ENCODE data around the gene OR6A2.
"Not testable (repeated sequence)": the region's sequence is repeated elsewhere in the genome, so short reads cannot be mapped to it uniquely, and the experiment has no call there.

OR6A2 gene

DNA sequence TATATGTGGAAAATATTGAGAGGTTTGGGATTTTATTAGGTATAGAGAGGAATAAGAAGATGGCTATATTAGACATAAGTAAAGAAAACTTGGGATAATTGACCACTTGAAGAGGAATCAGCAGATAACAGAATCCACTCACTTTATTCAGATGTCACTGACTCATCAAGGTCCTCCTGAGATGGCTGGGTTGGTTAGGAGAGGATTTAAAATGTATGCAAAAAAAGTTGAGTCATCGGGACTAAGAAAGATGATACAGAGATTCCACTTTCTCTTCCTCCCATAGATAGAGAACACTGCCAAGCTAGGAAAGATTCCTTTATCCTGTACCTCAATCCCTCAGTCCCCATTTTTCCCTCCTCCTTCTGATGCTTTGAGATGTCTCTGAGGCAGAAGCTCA, at the start of gene OR6A2:
Gene OR6A2 (minus strand): TSS at position 288 of the 400 bp plus-strand sequence. CDS start 3,981 bp downstream, outside the sequence.
- DNase-seq (ENCODE audit: low spot score), result no peak

DNA sequence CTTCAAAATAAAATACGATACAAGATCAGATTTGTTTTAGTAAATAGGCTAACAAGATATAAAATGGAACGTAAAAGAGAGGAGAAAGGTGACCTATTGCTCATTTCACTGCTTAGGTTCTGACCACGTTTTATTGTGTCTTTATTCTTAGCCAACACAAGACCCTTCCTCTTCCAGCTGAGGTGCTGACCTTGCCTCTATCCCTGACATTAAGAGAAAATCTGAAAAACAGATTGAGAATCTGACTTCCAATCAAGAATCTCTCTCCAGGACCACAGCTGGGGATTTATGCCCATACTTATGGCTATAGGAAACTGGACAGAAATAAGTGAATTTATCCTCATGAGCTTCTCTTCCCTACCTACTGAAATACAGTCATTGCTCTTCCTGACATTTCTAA, 45.9 kb upstream of the OR6A2 start, which contains the start of gene OR10A5:
Gene OR10A5 (plus strand): TSS at position 301 of the 400 bp plus-strand sequence. CDS start 0 bp downstream, at position 301.
- no peak for DNase-seq (ENCODE audit: low spot score)

DNA sequence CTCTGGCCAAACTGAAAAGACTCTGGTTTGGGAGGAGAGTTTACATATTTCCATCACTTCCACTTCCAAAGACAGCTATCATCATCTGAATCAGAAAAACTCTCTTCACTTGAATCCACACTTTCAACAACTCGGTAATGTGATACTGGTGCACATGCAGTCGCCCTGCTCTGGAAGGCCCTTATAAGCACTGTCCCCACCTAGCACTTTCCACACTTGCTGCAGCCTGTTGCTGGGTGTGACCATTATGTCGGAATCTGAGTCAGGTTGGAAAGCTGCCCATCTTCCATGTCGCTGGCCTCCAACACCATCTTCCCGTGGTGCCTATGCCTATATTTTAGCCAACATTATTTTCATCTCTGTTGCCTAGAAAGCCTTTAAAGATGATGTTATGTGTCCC, 44.9 kb upstream of the OR6A2 start:
- no peak for DNase-seq (ENCODE audit: low spot score)

DNA sequence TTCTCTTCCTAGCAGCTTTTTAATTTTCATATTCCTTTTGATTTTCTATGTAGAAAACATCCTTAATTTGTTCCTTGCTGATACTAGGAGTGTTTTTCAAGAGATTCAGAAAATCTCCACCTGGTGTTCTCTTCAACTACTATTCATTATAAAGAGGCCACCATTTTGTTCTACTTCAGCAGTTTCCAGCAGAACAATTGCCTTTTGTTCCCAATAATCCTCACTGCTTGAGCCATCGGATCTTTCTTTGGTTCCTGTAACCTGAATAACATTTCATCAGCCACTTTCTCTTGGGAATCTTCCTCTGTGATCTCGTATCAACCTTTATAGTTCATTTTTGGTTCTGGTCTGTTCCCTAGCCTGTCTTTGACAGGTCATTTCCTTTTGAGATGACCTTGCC, 44.2 kb upstream of the OR6A2 start:
- no peak for DNase-seq (ENCODE audit: low spot score)

DNA sequence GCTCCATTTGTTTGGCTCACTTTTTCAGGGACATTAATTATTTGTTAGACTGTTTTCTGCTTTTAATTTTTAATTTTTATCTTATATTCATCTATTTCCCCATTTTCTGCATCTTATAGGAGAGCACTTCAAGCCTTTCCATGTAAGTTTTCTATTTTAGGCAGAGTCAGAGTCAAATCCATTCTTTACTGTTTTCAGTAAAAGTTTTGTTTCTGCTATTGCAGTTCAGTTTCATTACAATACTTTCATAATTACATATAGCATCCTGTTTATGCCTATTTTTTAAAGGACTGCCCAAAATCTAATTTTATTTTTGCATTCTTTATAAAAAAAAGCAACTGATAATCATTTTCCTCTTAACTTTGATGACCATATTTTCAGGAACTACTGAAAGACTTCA, 42.2 kb upstream of the OR6A2 start:
- DNase-seq (ENCODE audit: low spot score), result no peak

DNA sequence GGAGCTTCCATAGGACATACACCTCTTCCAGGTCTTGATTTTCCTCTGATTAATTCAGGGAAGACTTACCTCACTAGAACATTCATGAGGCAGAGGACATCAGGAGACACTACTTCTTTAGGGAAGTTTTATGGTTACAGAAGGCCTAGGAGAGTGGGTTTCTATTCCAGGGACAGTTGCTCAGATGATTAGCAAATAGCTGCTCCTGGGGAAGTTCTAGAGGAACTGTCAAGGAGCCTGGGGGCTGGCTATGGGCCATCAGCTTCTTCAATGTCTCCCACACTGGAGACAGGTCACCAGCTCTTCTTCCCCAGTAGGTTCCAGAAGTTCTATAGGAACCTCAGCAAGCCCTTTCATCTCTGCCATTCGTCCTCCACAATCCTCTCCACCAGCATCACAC, 34.5 kb upstream of the OR6A2 start:
- DNase-seq (ENCODE audit: low spot score), result no peak

DNA sequence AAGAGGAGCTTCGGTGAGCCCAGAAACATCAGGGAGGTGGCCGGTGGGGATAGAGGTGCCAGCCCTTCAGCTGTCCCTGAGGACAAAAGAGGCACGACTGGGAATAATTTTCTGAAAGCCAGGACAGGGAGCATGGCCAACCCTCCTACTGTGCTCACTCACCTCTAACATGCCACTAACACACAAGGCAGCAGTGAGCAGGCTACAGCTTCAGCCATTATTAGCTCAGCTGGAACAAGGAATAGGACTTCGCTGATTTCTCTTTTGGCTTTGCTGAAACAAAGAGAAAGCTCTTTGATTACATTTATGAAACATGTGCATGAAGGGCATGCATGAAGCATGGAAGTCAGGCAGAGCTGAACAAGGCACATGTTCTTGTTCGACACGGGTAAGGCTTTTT, 33.9 kb upstream of the OR6A2 start:
- DNase-seq (ENCODE audit: low spot score), result no peak

DNA sequence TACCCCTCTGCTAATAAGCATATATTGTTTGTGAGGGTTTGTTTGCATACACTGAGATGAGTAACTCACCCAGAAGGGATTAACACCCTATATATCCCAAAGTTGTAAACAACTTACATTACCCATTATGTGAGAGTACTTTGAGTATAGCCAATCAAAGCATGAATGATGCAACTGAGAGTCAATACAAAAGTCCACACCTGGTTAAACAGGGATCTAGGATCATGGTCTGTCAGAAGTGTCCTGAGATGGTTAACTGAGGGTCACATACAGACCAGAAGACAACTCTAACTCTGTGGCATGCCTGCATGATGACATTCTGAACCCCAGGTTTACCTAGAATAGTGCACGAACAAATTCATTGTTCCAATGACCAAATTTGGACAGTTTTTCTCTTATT, 28.6 kb upstream of the OR6A2 start:
- DNase-seq (ENCODE audit: low spot score), result no peak

DNA sequence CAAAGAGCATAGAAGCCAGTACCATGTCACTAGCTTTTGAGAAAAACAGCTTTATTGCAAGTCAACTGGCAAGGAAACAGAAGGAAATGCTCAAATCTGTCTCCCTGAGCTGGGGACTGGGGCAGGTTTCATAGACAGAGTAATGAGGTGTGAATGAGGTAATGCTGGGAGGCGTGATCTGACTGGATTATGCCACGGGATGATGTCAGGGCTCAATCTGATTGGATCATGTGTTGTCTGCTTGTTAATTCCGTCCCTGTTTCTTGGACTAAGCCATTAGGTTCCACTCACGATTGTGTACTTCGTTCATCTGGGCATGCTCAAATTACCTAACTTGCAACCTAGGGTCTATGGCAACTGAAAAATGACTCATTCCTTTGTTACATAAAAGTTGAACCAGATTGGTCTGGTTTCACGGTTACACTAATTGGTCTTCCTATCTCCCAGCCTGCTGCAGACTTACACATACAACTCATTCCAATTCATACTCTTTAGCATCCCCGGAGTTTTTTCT, 25.8 kb upstream of the OR6A2 start:
- DNase-seq (ENCODE audit: low spot score), result no peak

DNA sequence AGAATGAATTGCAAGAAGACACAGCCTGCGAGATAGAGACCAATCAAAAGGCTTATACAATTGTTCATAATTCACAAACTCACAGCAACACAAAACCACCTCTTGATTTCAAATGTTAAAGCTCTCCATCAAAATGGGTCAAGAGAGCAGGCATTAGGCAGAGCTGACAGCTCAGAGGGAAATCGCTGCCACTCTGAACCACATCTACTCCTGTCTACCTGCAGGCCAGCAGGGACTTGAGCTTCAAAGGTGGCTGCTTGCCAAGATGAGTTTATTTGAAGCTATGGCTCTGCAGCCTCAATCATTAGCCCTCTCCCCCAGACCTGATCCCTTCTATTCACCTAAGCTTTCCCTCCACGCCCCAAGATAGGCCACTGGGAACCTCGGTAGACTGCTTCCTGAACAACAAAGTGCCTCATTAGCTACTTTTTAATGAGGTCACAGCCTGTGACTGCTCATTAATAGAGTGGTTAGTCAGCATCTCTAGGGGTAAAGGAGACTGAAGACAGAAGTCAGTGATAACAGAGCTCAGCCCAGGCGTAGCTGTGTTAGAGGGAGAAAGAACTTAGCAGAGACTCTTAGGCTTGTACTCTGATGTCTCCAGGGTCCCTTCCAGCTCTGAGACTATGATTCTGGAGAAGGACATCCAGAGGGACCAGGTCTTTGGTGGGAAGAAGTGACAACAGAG, 24.8 kb upstream of the OR6A2 start:
- DNase-seq (ENCODE audit: low spot score), result no peak

DNA sequence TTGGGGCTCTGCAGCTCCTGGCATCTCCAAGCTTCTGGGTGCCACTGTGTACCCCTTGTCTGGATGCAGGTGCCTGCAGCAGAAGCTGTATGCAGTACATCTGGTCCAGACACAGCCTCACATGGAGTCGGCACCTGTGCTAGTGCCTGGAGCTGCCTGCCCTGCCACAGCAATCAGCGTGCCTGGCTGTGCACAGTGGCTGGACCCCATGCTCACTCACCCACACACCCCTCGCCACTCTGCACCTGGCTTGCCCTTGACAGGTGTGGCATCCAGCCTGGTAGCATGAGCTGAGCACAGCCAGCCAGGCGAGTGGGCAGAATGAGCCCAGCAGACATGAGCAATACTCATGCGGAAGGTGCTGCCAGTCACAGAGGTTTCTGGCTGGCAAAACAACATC, 19.5 kb upstream of the OR6A2 start:
- DNase-seq (ENCODE audit: low spot score), result no peak

DNA sequence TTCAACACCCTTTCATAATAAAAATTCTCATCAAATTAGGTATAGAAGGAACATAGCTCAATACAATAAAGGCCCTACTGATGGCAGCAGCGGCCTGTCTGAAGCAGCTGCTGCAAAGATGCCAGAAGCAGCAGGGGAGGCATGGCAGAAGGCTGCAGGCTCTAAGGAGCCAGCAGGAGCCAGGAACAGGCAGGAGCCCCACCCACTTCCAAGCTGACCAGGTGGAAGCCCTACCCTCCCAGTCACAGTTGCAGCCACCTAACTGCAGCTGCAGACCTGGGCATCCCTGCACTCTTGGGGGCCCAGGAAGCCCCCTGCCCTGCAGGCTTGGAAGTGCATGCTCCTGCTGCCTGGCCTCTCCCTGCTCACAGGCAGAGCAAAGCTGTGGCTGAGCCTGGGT, 18.2 kb upstream of the OR6A2 start:
- DNase-seq (ENCODE audit: low spot score), result no peak

DNA sequence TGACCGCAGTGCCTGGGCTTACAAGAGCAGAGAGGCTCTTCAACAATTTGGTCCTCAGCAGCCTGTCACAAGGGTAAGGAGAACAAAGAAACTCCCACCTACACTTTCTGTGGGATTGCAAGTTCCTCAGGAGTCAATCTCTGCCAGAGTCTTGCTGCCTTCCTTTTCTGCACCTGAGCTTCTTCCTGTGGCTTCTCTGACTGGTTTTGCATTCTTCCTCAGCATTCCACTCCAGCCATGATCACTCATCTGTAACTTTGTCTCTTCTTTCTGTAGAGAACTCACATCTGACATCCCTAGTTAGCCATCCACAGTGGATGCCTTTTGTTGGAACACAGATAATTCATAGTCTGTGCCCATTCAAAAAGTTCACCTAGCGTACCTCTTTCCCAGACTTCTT, 14.2 kb upstream of the OR6A2 start:
- no peak for DNase-seq (ENCODE audit: low spot score)

DNA sequence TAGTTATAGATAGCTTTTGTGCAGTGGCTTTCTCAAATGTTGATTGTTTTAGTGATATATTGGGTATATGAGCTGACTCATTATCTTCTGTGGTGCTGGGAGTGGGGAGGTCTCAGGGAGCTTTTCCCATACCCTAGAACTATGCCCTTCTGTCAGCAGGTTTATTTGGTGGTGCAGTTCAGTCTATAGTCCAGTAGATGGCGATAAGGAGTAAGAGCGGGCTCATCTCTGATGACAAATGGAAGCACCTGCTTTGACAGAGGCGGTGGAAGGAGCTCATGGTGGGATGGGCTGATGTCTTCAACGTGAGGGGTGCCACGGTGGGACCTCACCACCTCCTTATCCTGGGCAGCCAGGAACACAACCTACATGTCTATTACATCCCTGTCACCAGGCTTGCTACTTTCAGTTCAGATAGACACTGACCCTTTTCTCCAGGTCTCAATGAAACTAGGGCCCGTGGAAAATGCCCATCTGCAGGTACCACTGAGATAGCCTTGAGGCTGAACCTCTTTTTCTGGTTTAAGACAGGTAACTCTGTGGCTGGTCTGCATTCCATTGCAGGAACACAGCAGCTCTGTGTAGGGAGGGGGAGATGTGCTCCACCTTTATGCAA, 13.0 kb upstream of the OR6A2 start:
- peak; percentile 55 for DNase-seq (ENCODE audit: low spot score)

DNA sequence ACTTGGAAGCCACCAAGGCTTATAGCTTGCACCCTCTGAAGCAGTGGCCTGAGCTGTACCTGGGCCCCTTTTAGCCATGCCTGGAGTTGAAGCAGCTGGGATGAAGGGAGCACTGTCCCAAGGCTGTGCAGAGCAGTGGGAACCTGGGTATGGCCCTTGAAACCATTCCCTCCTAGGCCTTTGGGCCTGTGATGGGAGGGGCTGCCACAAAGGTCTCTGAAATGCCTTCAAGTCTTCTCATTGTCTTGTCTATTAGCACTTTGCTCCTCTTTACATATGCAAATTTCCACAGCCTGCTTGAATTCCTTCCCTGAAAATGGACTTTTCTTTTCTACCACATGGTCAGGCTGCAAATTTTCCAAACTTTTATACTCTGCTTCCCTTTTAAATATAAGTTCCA, 1.6 kb upstream of the OR6A2 start:
- not testable (repeated sequence) for DNase-seq (ENCODE audit: low spot score)

DNA sequence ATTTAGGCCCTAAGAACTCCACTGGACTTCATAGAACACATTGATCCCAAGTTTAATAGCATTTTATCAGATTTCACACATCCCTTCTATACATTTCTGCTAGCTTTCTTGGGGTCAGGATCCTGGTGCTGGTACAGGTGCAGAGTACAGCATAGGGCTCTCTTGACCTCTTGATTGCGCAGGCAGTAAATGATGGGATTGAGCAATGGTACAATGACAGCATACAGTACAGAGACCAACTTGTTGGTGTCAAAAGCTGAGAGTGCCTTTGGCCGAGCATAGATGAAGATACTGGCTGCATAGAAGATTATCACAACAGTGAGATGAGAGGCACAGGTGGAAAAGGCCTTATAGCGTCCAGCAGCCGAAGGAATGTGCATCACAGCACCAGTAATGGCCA, 4.8 kb downstream of the OR6A2 start:
- DNase-seq (ENCODE audit: low spot score), result peak; percentile 9

DNA sequence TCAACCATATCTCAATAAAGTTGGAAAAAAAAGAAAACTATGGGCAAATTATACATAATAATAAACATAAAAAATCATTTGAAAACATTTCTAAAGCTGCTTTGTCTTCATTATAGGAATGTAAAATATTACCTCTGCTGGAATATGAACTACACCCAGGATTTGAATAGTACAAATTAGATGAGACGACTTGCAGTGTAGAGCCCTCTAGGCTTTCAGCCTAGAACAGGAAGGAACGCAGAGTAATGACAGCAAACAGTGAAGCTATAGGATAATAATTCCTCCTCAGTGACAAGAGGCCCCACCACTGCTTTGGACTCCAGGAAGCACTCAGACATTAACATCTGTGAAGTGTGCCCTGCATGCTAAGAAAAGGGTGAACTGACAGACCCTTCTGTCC, 8.9 kb downstream of the OR6A2 start:
- DNase-seq (ENCODE audit: low spot score), result no peak

DNA sequence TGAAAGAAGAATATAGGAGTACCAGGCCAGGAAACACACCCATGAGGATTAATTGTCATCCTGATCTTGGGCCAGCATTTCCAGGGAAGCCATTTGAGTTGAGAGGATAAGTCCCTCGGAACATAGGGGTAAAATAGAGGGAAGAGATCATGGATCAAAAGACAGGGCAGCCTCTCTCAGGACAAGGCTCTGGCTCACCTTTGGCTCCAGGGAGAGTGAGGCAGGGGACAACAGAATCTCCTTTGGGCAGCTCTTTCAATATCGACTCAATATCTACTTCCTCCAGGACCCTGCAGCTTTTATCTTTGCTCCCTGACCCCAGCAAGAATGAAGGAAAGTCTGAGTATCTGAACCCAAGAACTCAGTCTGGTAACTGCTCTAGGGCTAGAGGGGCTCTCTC, 16.8 kb downstream of the OR6A2 start, which contains the start of gene OR2AG1:
Gene OR2AG1 (plus strand): TSS at position 301 of the 400 bp plus-strand sequence. CDS start 2,018 bp downstream, outside the sequence.
- DNase-seq (ENCODE audit: low spot score), result no peak

DNA sequence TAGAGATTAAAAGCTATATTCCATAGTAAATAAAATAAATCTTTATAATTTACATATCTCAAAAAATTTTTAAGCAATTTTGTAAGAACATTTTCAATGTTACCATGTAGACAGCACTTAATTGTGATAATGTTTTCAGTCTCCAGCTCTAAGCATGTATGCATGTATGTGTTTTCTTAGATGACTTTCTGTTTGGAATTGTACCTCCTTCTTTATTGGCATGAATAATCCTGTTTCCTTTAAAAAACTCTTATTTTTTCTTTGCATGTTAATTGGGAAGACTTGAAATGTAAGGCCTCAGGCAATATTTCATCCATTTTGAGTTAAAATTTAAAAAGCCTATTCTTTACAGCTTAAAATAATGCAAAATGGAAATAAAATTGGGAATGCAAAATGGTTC, 18.7 kb downstream of the OR6A2 start:
- DNase-seq (ENCODE audit: low spot score), result no peak

DNA sequence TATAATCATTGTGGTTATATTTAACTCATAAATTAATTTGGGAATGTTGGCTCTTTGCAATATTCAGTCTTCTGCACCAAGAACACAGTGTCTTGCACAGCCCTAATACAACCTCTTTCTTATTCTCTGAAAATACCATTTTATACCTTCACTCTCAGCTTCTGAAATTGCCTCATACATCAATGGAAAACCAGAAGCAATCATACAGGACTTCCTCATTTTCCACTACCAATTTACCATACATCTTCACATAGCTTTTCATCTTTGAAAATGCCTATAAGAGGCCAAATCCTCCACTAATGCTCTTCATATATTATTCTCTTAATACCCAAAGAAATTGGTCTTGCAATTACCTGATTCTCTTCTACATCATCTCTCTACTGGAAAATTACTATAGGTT, 21.0 kb downstream of the OR6A2 start:
- no peak for DNase-seq (ENCODE audit: low spot score)

DNA sequence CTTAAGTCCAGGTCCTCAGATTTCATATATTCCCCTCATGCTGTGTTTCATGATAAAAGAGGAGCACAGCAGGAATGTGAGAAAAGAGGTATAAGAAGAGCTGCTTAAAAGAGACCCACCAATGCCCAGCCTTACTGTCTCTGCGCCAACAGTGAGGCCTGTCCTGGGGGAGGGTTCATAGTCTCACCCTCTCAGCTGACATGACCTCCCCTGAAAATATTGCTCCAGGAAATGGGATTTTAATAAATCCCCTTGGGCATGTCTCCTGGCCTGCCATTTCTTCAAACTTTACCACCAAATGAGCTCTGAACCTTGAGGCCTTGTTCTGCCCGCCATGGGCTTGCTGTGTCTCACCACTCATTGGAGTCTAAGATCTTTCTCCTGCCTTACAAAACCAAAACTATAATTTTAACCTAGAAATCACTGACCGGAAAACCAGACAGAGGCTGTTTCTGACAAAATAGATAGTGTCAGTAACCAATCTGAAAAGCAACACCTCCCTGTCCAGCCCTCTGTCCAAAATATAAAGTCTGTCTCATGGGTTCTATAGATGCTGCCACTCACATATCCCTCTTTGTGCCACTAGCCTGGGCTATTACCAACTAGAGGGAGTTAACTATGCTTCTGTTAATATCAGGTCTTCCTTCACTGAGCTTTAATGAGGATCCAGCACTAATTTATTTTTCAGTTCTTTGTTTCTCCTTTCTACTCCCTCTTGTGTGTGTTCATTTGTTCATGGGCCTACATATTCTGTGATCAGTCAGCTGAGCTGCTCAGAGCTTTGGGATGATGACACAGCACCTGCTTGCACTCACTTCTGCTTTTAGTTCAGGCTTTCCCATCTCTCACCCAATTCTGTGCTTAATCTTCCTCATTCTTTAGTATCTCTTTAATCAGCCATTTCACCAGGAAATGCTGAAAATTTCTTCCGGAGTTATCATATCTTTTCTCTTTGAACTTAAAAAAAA, 27.3 kb downstream of the OR6A2 start, which contains the start of gene OR2AG2:
Gene OR2AG2 (minus strand): TSS at position 51 of the 968 bp plus-strand sequence. CDS start 3,019 bp downstream, outside the sequence.
- DNase-seq (ENCODE audit: low spot score), result no peak

DNA sequence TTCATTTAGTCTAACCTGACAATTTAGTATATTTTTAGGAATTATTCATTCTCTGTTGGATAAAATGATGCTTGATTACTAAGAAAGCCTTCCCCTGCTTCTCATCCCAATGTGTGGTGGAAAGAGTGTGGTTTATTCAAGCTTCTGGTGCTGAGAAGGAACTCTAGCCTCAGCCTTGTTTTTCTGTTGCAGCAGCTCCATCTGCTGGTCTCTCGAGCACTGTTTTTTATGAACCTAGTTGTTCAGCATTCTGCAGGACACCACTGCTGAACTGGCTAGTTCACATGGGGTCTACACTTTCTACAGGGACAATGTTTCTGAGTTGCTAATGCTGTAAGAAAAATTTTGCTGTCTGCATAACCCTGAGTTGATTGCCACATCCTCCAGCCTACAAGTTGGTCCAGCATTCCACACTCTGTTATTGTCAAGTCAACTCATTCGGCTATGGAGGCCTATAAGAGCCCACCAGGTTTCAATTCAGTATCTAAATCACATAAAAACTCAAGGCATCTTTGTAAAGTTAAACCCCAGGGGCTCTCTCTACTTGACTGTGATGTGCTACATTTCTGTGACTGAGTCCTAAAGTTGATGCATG, 42.0 kb downstream of the OR6A2 start:
- DNase-seq (ENCODE audit: low spot score), result peak; percentile 32

Measured in HuH-7 (cell line).